ENCODE data around the gene KLHL13. TPM values are rescaled to one million over a fixed set of nuclear protein-coding genes. Genes with fewer than 3 reads are reported as not detected.

Gene KLHL13, protein sequence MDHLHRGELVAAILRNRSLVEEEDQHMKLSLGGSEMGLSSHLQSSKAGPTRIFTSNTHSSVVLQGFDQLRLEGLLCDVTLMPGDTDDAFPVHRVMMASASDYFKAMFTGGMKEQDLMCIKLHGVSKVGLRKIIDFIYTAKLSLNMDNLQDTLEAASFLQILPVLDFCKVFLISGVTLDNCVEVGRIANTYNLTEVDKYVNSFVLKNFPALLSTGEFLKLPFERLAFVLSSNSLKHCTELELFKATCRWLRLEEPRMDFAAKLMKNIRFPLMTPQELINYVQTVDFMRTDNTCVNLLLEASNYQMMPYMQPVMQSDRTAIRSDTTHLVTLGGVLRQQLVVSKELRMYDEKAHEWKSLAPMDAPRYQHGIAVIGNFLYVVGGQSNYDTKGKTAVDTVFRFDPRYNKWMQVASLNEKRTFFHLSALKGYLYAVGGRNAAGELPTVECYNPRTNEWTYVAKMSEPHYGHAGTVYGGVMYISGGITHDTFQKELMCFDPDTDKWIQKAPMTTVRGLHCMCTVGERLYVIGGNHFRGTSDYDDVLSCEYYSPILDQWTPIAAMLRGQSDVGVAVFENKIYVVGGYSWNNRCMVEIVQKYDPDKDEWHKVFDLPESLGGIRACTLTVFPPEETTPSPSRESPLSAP
- 1 to 10 TPM; 1.3 to 8.2 (median 5.2) TPM for total RNA-seq

DNA sequence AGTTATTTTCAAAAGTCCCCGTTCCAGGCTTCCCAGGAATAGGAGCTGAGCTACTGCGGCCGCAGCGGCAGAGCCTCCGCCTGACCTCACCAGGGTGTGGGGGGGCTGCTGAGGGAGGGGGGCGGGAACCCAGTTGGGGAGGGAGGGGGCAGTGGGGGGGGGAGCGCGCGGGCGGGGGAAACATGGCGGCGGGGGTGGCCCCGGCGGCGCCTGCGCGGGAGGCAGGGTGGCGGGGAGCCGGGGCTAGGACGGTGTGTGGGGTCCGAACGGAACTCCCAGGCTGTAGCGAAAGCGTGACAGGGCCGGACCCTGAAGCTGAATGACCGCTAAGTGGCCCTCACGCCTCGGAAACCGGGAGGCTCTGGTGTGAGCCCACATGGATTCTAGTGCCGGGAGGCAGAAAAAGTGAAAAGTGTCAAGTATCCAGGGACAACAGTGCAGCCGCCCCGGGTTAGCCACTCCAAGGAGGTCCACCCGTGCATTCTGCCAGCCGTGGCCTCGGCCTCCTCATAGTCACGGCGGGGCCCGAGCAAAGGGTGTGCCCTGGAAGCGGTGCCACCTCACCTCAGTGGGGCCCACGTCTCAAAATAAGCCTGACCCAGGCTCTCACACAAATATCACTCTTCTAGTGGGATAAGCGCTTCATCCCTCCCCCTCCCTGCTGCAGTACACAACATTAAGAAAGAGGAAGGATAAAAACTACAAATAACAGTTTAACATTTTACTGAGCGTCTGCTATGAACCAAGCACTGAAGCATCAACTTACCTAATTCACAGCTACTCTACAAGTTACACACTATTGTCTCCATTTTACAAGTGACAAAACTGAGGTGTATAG, at the start of gene KLHL13:
Gene KLHL13, minus strand, starts transcription at position 98 of the 838 bp plus-strand sequence. CDS start 88,337 bp downstream, outside the sequence.
- Histone ChIP-seq H3K27me3 (no peaks in the 10 kb centered on the region), H3K4me1 (peaks cover 0 to 20% (median 0%) of the 10 kb centered on the region in 3 donors), H3K27ac (peak within 1 kb of the TSS; percentile 71 to 83 (median 77)), H3K36me3 (no peaks in the 10 kb centered on the region), H3K9me3 (no peaks in the 10 kb centered on the region), H3K4me3 (peak within 1 kb of the TSS; percentile 51 to 76 (median 58))
- no peak for DNase-seq
- intact Hi-C loops (cut with DNase I): no loop called here
- TF ChIP-seq, protein P1, sequence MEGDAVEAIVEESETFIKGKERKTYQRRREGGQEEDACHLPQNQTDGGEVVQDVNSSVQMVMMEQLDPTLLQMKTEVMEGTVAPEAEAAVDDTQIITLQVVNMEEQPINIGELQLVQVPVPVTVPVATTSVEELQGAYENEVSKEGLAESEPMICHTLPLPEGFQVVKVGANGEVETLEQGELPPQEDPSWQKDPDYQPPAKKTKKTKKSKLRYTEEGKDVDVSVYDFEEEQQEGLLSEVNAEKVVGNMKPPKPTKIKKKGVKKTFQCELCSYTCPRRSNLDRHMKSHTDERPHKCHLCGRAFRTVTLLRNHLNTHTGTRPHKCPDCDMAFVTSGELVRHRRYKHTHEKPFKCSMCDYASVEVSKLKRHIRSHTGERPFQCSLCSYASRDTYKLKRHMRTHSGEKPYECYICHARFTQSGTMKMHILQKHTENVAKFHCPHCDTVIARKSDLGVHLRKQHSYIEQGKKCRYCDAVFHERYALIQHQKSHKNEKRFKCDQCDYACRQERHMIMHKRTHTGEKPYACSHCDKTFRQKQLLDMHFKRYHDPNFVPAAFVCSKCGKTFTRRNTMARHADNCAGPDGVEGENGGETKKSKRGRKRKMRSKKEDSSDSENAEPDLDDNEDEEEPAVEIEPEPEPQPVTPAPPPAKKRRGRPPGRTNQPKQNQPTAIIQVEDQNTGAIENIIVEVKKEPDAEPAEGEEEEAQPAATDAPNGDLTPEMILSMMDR (IDR thresholded peaks at IDR 0.05): no peak
- TF ChIP-seq POLR2A (IDR thresholded peaks at IDR 0.05): no peak
- 19 to 53% methylated on average over 2 of the region's 42 CpGs for WGBS, 2 donors

DNA sequence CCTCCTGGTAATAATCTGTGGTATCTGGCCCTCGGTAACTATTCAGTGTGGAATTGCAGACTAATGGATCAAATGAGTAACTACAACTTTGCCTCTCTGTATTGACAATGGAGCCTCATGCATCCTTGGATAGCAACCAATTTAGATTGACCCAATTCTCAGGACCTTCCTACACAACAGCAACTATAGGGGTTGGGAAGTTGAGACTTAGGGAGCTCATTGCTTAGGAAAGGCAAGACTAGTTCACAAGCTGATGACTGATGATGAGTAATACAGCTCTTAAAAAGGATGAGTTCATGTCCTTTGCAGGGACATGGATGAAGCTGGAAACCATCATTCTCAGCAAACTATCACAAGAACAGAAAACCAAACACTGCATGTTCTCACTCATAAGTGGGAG, 47.5 kb upstream of the KLHL13 start:
- DNase-seq: no peak
- no peaks in the 10 kb centered on the region for H3K36me3 ChIP-seq
- 100% methylated on average over 1 of the region's 1 CpG; no CpG with 5 or more reads in 1 of the 2 donors for WGBS, 2 donors

DNA sequence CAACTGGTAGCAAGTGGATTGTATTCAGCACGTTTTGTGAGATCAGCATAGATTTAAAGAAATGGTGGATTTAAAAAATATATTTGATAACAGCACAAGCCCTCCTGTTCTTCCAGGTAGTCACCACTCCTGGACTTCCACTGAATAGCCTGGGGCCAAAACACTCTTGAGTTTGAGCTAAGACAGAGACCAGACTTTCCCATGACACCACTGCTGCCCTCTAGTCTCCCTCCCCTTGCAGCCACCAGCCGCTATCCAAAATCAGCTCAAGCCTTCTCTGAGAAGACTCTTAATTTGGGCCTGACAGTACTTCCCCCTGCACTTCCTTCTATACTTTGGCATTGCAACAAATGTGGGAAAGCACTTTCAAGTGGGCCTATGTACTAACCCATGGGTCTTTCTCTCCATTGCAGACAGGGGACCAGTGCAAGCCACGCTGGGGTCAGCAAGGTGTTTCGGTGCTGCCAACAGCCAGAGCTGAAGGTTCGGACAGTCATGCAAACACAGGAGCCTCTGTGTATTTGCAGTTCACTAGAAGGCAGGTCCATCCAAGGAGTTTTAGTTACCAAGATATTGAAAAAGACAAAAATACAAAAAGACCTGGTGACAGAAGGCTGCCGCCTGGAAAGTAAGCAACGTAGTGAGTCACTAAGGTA, 40.5 kb upstream of the KLHL13 start:
- TF ChIP-seq, protein P1 (IDR thresholded peaks at IDR 0.05): no peak
- TF ChIP-seq POLR2A (IDR thresholded peaks at IDR 0.05): no peak
- Histone ChIP-seq H3K36me3 (no peaks in the 10 kb centered on the region), H3K27me3 (no peaks in the 10 kb centered on the region), H3K4me1 (no peaks in the 10 kb centered on the region), H3K9me3 (no peaks in the 10 kb centered on the region), H3K27ac (no peak overlapping the region), H3K4me3 (no peak overlapping the region)
- no peak for DNase-seq
- intact Hi-C loops (cut with DNase I): no loop called here
- 86 to 100% methylated on average over 2 to 7 of the region's 7 CpGs for WGBS, 2 donors

More for the DNA sequence above, 47.5 kb upstream of the KLHL13 start:
- H3K4me1 ChIP-seq: no peaks in the 10 kb centered on the region
- TF ChIP-seq POLR2A (IDR thresholded peaks at IDR 0.05): no peak
- H3K9me3 ChIP-seq: no peaks in the 10 kb centered on the region
- intact Hi-C loops (cut with DNase I): no loop called here
- no peaks in the 10 kb centered on the region for H3K27me3 ChIP-seq
- no peak overlapping the region for H3K4me3 ChIP-seq
- no peak overlapping the region for H3K27ac ChIP-seq

DNA sequence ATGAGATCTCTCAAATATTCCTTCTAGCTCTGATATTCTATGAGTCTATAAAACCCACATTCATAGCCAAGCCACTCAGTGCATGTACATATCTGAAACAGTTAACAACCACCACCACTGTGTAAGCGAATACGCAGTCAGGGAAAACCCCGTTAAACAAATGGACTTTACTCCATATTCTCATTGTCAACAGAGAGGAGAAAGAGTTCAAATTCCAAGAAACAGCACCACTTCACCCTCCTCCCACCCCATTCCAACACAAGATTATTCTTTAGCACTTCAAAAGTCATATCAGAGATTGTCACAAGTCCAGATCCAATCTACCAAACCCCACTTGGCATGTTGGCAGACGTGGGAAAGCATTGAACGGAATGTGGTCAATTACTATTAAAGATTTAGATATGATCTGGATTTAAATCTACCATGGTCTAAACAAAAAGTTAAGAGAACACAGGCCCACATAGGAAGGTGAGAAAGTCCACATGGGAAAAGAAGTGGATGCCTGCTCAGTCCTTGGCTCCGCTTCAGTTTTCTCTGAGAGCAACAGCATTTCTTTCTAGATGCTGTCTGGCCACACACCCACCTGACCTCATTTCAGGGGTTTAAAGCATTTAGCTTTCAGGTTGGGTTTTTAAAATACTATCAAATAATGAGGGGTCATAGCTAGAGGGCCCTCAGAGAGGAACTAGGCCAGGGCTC, 39.8 kb upstream of the KLHL13 start:
- Histone ChIP-seq H3K27me3 (no peaks in the 10 kb centered on the region), H3K36me3 (no peaks in the 10 kb centered on the region), H3K9me3 (no peaks in the 10 kb centered on the region), H3K27ac (no peak overlapping the region), H3K4me1 (no peaks in the 10 kb centered on the region), H3K4me3 (no peak overlapping the region)
- intact Hi-C loops (cut with DNase I): no loop called here
- 91 to 98% methylated on average over 5 to 6 of the region's 6 CpGs for WGBS, 2 donors
- TF ChIP-seq, protein P1 (IDR thresholded peaks at IDR 0.05): no peak
- no peak for TF ChIP-seq POLR2A (IDR thresholded peaks at IDR 0.05)
- DNase-seq: no peak

DNA sequence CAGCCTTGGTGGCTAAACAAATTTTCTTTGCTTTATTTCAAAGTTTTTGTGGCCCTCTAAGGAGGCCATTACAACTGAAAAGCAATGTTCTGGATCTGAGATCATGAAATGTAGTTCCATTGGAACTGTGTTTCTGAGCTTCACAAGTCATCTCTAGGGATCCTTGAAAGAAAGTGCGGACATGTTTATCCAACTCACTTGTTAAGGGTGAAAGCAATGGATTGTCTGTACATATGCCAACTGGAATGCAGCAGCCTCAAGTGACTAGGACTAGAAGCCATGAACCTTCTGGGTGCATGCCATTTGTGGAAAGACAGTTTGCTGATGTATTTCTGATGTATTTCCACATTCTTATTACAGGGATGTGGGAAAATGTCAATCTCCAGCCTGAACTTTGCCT, 36.7 kb upstream of the KLHL13 start:
- WGBS, 2 donors: 100% methylated on average over 1 of the region's 1 CpG; no CpG with 5 or more reads in 1 of the 2 donors
- Histone ChIP-seq H3K4me3 (no peak overlapping the region), H3K27me3 (no peaks in the 10 kb centered on the region), H3K4me1 (no peaks in the 10 kb centered on the region), H3K27ac (no peak overlapping the region), H3K9me3 (no peaks in the 10 kb centered on the region), H3K36me3 (no peaks in the 10 kb centered on the region)
- no peak for TF ChIP-seq POLR2A (IDR thresholded peaks at IDR 0.05)
- TF ChIP-seq, protein P1 (IDR thresholded peaks at IDR 0.05): no peak
- intact Hi-C loops (cut with DNase I): no loop called here
- no peak for DNase-seq
